ENCODE results near the gene LRRC45.

Gene LRRC45

DNA sequence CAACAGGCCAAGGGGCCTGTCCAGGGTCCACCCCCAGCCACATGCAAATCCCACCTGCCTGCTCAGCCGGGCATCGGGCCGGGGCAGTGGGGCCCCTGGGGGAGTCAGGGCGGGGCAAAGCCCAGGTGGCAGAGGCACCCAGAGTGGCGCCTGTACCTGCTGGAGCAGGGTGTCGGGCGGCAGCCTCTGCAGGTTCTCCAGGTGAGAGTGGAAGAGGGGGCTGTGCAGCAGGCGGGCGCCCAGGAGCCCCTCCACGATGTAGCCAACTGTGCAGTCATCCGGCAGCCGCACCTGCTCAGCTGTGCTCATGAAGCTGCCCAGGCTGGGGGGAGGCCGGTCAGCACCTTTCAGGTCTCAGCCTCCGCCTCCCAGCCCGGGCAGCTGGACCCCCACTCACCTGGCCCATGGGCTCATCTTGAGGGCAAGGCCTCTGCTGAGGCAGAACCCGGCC, 26.4 kb downstream of the LRRC45 start:
- Histone ChIP-seq H3K27ac (ENCODE audit: low read depth, low read length) (no peak overlapping the region), H3K9me3 (ENCODE audit: control insufficient read depth in 5 of 5, low read length in 5 of 5) (no peaks in the 10 kb centered on the region), H3K27me3 (ENCODE audit: control insufficient read depth in 5 of 5, insufficient read depth in 4 of 5, low read length in 5 of 5) (no peaks in the 10 kb centered on the region), H3K9ac (ENCODE audit: low read length in 5 of 5) (no peak overlapping the region), H3K4me1 (ENCODE audit: control insufficient read depth in 5 of 5, insufficient read depth in 5 of 5, low read length in 5 of 5) (peaks cover 4 to 41% (median 30%) of the 10 kb centered on the region in 5 donors), H3K4me3 (ENCODE audit: low read depth in 1 of 5, low read length in 5 of 5) (no peak overlapping the region), H3K36me3 (ENCODE audit: control insufficient read depth in 5 of 5, insufficient read depth in 5 of 5, low read length in 5 of 5) (peaks cover 0 to 47% (median 35%) of the 10 kb centered on the region in 5 donors)

DNA sequence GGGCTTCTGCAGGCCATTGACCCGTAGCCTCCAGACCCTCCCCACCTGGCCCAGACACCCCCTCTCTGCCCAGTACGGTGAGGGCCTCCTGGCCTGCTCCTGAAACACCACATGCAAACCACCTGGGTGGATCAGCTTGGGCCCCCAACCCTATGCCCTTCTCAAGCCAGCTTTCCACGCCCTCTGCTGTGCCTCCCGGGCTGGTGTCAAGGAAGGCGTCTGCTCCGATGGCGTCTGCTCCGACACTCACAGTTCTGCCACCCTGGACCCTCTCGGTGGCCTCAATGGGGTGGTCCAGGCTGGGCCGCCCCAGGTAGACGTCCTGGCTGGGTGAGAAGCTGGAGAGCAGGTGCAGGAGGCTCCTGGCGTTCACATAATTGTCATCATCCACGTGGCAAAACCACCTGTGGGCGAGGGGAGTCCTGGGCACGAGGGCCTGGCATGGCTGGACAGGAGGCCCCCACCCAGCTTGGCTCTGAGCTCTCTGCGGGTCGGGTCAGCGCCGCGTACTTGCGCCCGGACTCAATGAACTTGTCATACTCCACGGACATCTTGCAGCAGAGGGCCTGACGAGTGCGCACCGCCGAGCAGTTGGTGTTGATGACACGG, 27.2 kb downstream of the LRRC45 start:
- Histone ChIP-seq H3K36me3 (ENCODE audit: control insufficient read depth in 5 of 5, insufficient read depth in 5 of 5, low read length in 5 of 5) (peaks cover 0 to 54% (median 42%) of the 10 kb centered on the region in 5 donors), H3K27me3 (ENCODE audit: control insufficient read depth in 5 of 5, insufficient read depth in 4 of 5, low read length in 5 of 5) (no peaks in the 10 kb centered on the region), H3K4me1 (ENCODE audit: control insufficient read depth in 5 of 5, insufficient read depth in 5 of 5, low read length in 5 of 5) (peaks cover 4 to 42% (median 33%) of the 10 kb centered on the region in 5 donors), H3K9me3 (ENCODE audit: control insufficient read depth in 5 of 5, low read length in 5 of 5) (no peaks in the 10 kb centered on the region), H3K9ac (ENCODE audit: low read length in 5 of 5) (peak overlapping the region in 2 of 5 donors; percentile 83 to 88), H3K4me3 (ENCODE audit: low read depth in 1 of 5, low read length in 5 of 5) (peak overlapping the region in 4 of 5 donors; percentile 70 to 83 (median 80)), H3K27ac (ENCODE audit: low read depth, low read length) (no peak overlapping the region)

- Histone ChIP-seq H3K27ac (ENCODE audit: low read depth, low read length) (no peak overlapping the region), H3K9ac (ENCODE audit: low read length in 5 of 5) (peak overlapping the region in 4 of 5 donors; percentile 54 to 88 (median 78)), H3K9me3 (ENCODE audit: control insufficient read depth in 5 of 5, low read length in 5 of 5) (no peaks in the 10 kb centered on the region), H3K4me3 (ENCODE audit: low read depth in 1 of 5, low read length in 5 of 5) (peak overlapping the region in 4 of 5 donors; percentile 70 to 83 (median 80)), H3K36me3 (ENCODE audit: control insufficient read depth in 5 of 5, insufficient read depth in 5 of 5, low read length in 5 of 5) (peaks cover 0 to 60% (median 48%) of the 10 kb centered on the region in 5 donors), H3K4me1 (ENCODE audit: control insufficient read depth in 5 of 5, insufficient read depth in 5 of 5, low read length in 5 of 5) (peaks cover 4 to 43% (median 33%) of the 10 kb centered on the region in 5 donors), H3K27me3 (ENCODE audit: control insufficient read depth in 5 of 5, insufficient read depth in 4 of 5, low read length in 5 of 5) (no peaks in the 10 kb centered on the region)
Measured at GRCh38 chr17:82050761-82051641, 27.9 kb downstream of the LRRC45 start.

DNA sequence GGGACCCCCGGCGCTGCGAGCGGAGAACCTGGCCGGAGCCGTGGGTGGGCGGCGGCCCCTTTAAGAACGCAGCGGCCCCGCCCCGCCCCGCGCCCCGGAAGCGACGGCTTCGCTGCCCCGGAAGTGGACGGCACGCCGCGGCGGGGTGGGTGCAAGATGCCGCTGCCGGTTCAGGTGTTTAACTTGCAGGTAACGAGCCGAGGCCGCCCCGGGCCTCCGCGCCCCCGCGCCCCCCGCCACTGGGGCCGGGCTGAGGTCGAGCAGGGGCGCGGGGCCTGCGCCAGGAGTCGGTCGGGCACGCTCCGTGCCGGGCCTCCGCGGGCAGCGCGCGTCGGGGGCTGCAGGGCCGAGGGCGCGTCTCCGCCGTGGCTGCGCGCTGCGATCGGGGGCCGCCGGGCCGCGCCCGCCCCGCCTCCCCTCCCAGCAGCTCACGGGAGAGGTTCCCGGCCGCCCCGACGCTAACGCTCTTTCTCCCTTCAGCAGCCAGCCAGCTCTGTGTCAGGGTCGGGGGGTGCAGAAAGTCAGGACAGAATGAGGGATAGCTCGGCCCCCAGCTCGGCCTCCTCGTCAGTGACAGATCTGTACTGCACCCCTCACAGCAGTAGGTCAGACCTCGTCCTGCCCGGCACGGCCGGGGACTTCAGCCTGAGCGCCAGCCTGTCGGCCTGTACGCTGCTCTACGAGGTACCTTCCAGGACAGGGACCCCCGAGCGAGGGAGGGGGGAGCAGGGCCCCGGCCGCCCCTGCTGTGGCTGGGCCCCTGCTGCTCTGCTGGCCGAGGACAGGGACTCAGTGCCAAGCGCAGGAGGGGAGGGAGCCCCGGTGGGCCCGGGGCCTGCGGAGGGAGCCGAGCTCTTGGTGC, 28.9 kb downstream of the LRRC45 start, which contains the start of the genes GPS1 and RFNG:
Gene GPS1, plus strand, starts transcription at position 123 of the 862 bp plus-strand sequence. Its CDS starts 34 bp downstream, at position 157.
Gene RFNG, minus strand, starts transcription at position 36 of the 862 bp plus-strand sequence. CDS start 45 bp downstream, outside the sequence.
- H3K27ac ChIP-seq (ENCODE audit: low read depth, low read length) = no peak within 1 kb of the TSS
- peak within 1 kb of the TSS; percentile 68 to 92 (median 82) for H3K9ac ChIP-seq (ENCODE audit: low read length in 5 of 5)
- H3K4me3 ChIP-seq (ENCODE audit: low read depth in 1 of 5, low read length in 5 of 5) = peak within 1 kb of the TSS; percentile 67 to 83 (median 79)
- H3K27me3 ChIP-seq (ENCODE audit: control insufficient read depth in 5 of 5, insufficient read depth in 4 of 5, low read length in 5 of 5) = no peaks in the 10 kb centered on the region
- peaks cover 0 to 66% (median 57%) of the 10 kb centered on the region in 5 donors for H3K36me3 ChIP-seq (ENCODE audit: control insufficient read depth in 5 of 5, insufficient read depth in 5 of 5, low read length in 5 of 5)
- H3K4me1 ChIP-seq (ENCODE audit: control insufficient read depth in 5 of 5, insufficient read depth in 5 of 5, low read length in 5 of 5) = peaks cover 4 to 39% (median 33%) of the 10 kb centered on the region in 5 donors
- H3K9me3 ChIP-seq (ENCODE audit: control insufficient read depth in 5 of 5, low read length in 5 of 5) = no peaks in the 10 kb centered on the region

GRCh38 chr17:82052638-82053059, 29.5 kb downstream of the LRRC45 start:
- peaks cover 0 to 66% (median 58%) of the 10 kb centered on the region in 5 donors for H3K36me3 ChIP-seq (ENCODE audit: control insufficient read depth in 5 of 5, insufficient read depth in 5 of 5, low read length in 5 of 5)
- peak overlapping the region; percentile 67 to 83 (median 79) for H3K4me3 ChIP-seq (ENCODE audit: low read depth in 1 of 5, low read length in 5 of 5)
- H3K4me1 ChIP-seq (ENCODE audit: control insufficient read depth in 5 of 5, insufficient read depth in 5 of 5, low read length in 5 of 5) = peaks cover 3 to 39% (median 33%) of the 10 kb centered on the region in 5 donors
- peak overlapping the region; percentile 68 to 92 (median 82) for H3K9ac ChIP-seq (ENCODE audit: low read length in 5 of 5)
- no peak overlapping the region for H3K27ac ChIP-seq (ENCODE audit: low read depth, low read length)
- no peaks in the 10 kb centered on the region for H3K9me3 ChIP-seq (ENCODE audit: control insufficient read depth in 5 of 5, low read length in 5 of 5)
- H3K27me3 ChIP-seq (ENCODE audit: control insufficient read depth in 5 of 5, insufficient read depth in 4 of 5, low read length in 5 of 5) = no peaks in the 10 kb centered on the region

DNA sequence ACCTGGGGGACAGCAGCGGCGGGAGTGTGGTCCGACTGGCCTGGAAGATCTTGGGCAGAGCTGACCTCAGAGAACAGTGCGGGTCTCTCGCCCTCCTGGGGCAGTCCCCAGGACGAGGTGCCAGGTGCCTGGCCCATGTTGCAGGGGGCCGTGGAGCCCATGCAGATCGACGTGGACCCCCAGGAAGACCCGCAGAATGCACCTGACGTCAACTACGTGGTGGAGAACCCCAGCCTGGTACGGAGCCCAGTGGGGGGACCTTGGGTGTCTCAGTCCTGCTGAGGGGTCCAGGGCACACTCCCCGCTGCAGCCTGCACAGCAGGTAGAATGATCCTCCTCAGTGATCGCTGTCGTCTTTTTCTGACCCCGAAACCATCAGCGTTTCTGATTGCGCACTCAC, 30.0 kb downstream of the LRRC45 start:
- peaks cover 0 to 66% (median 58%) of the 10 kb centered on the region in 5 donors for H3K36me3 ChIP-seq (ENCODE audit: control insufficient read depth in 5 of 5, insufficient read depth in 5 of 5, low read length in 5 of 5)
- peaks cover 3 to 39% (median 33%) of the 10 kb centered on the region in 5 donors for H3K4me1 ChIP-seq (ENCODE audit: control insufficient read depth in 5 of 5, insufficient read depth in 5 of 5, low read length in 5 of 5)
- peak overlapping the region in 2 of 5 donors; percentile 86 to 92 for H3K9ac ChIP-seq (ENCODE audit: low read length in 5 of 5)
- peak overlapping the region in 2 of 5 donors; percentile 6 to 83 for H3K4me3 ChIP-seq (ENCODE audit: low read depth in 1 of 5, low read length in 5 of 5)
- no peaks in the 10 kb centered on the region for H3K9me3 ChIP-seq (ENCODE audit: control insufficient read depth in 5 of 5, low read length in 5 of 5)
- H3K27me3 ChIP-seq (ENCODE audit: control insufficient read depth in 5 of 5, insufficient read depth in 4 of 5, low read length in 5 of 5) = no peaks in the 10 kb centered on the region
- no peak overlapping the region for H3K27ac ChIP-seq (ENCODE audit: low read depth, low read length)

DNA sequence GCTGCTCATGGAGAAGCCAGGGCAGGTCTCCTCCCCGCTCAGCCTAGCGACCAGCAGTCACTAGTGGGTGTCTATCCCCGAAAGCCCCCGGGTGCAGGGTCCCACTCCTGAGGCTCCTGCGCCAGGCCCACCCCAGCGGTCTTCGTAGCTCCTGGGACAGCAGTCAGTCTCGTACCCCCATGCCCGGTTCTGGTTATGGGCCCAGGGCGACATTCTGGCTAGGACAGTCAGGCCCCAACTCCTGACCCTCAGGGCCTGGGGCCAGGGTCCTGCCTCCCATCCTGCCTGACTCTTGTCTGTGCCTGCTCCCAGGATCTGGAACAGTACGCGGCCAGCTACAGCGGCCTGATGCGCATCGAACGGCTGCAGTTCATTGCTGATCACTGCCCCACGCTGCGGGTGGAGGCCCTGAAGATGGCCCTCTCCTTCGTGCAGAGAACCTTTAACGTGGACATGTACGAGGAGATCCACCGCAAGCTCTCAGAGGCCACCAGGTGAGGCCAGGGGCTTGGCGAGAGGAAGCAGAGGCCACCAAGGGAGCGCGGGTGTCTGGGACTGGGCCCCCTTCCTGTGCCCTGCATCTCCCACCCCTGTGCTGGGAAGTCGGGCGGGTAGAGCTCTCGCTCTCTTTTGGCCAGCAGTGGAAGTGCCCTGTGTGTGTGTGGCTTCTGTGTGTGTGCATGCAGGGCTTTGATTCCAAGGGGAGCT, 30.6 kb downstream of the LRRC45 start:
- Histone ChIP-seq H3K4me1 (ENCODE audit: control insufficient read depth in 5 of 5, insufficient read depth in 5 of 5, low read length in 5 of 5) (peaks cover 3 to 39% (median 33%) of the 10 kb centered on the region in 5 donors), H3K4me3 (ENCODE audit: low read depth in 1 of 5, low read length in 5 of 5) (no peak overlapping the region), H3K9me3 (ENCODE audit: control insufficient read depth in 5 of 5, low read length in 5 of 5) (no peaks in the 10 kb centered on the region), H3K27me3 (ENCODE audit: control insufficient read depth in 5 of 5, insufficient read depth in 4 of 5, low read length in 5 of 5) (no peaks in the 10 kb centered on the region), H3K27ac (ENCODE audit: low read depth, low read length) (no peak overlapping the region), H3K36me3 (ENCODE audit: control insufficient read depth in 5 of 5, insufficient read depth in 5 of 5, low read length in 5 of 5) (peaks cover 0 to 67% (median 58%) of the 10 kb centered on the region in 5 donors), H3K9ac (ENCODE audit: low read length in 5 of 5) (peak overlapping the region in 1 of 5 donors; percentile 92)

DNA sequence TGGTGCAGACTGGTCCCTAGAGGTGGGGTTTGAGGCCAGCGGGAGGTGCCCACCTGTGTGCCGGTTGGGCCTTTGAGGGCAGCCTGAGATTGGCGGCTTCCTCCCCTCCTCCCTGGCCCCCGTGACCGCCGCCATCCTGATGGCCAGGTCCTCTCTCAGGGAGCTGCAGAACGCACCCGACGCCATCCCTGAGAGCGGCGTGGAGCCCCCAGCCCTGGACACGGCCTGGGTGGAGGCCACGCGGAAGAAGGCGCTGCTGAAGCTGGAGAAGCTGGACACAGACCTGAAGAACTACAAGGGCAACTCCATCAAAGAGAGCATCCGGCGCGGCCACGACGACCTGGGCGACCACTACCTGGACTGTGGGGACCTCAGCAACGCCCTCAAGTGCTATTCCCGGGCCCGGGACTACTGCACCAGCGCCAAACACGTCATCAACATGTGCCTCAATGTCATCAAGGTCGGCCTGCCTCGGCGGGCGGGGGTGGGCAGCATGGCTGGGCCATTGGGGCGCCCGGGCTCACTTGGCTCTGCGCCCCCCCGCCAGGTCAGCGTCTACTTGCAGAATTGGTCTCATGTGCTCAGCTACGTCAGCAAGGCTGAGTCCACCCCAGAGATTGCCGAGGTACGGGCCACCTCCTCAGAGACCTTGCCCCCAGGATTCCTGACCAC, 31.4 kb downstream of the LRRC45 start:
- no peaks in the 10 kb centered on the region for H3K27me3 ChIP-seq (ENCODE audit: control insufficient read depth in 5 of 5, insufficient read depth in 4 of 5, low read length in 5 of 5)
- H3K36me3 ChIP-seq (ENCODE audit: control insufficient read depth in 5 of 5, insufficient read depth in 5 of 5, low read length in 5 of 5) = peaks cover 0 to 67% (median 61%) of the 10 kb centered on the region in 5 donors
- no peaks in the 10 kb centered on the region for H3K9me3 ChIP-seq (ENCODE audit: control insufficient read depth in 5 of 5, low read length in 5 of 5)
- peaks cover 3 to 39% (median 33%) of the 10 kb centered on the region in 5 donors for H3K4me1 ChIP-seq (ENCODE audit: control insufficient read depth in 5 of 5, insufficient read depth in 5 of 5, low read length in 5 of 5)
- no peak overlapping the region for H3K9ac ChIP-seq (ENCODE audit: low read length in 5 of 5)
- no peak overlapping the region for H3K4me3 ChIP-seq (ENCODE audit: low read depth in 1 of 5, low read length in 5 of 5)
- no peak overlapping the region for H3K27ac ChIP-seq (ENCODE audit: low read depth, low read length)

Data from subcutaneous abdominal adipose tissue (tissue), 5 donors.